ENCODE results near the gene ZNF385D.

ZNF385D gene

DNA sequence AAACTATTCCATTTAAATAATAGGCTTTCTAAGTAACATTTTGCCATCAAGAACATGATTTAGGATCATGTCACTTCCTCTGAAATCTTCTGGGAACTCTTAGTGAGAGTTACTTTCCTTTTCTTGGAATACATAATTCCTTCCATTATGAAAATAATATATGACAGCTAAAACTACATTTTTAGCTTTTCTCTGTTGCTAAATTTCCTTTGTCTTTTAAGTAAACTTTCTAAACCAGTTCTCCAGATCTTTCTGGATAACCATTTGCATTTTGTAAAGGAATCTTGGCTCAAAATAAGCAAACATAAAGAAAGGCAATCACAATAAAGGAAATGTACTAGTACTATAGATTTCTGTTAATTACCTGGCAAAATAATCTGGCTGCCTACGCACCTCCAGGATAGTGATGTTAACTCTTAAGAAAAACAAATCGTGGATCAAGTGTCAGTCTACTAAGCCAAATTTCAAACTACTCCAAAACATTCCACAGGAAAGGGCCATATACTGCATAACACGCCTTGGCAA, 165.7 kb downstream of the ZNF385D start:
- DNase-seq = no peak

DNA sequence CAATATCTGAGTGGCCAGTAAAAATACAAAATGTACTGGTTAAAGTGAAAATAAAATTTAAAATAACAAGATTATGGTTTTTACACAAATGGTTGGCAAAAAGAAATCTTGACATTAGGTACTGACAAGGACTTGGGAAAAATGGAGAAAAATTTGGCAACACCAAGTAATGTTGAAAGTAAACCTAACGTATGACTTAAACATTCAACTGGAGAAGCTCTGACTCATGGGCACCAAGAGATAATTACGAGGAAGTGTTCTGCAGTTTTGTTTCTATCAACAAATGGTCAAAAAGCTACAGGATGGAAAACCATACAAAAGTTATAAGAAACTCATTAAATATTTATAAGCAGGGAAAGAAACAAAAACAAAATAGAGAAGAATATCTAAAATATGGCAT, 177.7 kb downstream of the ZNF385D start:
- no peak for DNase-seq

DNA sequence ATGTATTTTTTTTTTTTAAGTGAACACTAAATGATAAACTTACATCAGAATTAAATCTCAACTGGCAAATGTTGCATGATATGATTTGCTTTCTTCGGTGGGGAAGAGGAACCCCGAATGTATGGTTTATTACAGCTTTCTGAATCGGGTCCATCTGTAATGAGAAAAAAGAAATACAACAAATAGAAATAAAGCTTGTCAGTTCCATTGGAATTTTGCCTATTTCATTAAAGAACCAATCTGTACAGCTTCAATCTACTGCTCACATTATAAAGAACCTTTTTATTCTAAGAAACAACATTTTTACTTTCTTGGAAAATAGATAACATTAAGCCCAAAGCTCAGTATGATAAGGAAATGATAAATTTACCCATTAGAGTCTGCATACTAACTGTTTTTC, 186.5 kb downstream of the ZNF385D start:
- no peak for DNase-seq

DNA sequence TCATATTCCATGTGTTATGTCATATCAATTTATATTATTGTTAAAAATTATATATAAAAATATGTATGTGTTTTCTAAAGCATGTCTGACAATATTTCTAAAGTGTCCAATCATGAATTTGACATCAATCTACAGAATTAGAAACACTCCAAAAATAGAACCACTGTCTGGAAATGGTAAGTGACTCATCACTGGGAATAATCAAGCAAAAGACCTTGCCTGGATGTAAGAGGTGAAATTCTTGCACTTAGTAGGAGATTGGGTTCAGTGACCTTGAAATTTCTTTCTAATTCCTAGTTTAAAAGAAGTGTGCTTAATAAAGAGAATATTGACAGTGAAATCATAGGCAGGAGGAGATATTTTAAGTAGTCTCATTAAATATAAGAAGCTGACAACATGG, 188.8 kb downstream of the ZNF385D start:
- no peak for DNase-seq

DNA sequence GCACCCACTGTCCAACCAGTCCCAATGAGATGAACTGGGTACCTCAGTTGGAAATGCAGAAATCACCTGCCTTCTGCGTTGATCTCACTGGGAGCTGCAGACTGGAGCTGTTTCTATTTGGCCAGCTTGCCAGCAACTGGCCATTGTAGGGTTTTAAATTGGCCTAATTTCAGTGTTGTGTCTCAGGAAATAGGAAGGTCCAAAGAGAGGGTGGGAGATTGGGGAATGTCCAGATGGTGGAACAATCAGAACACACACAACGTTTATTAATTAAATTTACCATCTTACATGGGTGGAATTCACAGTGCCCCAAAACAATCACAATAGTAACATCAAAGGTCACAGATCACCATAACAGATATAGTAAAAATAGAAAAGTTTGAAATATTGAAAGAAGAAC, 189.5 kb downstream of the ZNF385D start:
- DNase-seq = no peak

DNA sequence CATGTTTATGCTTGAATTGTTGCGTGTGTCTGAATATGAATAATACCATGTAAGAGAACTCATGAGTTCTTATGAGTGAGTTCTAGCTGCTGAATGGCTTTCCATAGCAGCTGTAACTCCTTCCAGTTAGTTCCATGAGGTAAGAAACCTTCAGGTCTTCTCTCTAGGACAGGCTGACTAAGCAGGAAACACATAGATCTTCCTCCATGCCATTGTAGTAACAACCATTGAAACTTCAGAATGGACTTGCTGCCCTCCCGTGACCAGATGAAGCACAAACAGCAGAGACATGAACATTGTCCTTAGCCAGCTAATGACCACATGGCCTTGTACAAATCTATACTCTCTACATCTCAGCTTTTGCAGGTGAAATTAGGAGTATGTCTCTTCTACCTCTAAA, 200.0 kb downstream of the ZNF385D start:
- no peak for DNase-seq

DNA sequence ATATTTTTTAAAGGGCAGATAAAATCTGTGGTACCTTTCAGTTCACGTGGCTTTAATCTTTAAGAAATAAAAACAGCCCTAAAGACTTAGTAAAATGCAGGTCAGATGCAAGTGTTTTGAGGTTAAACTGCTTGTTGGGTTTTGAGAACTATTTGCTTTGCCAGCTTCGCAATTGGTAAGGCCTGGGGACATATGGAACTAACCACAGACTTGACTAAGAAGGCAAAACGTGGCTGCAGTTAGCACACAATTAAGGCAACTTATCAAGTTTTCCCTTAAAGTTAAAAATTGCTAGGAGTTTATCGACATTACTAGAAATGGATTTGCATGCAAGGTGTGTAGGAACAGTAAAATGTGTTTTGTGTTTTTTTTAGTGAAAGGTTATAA, 206.9 kb downstream of the ZNF385D start:
- DNase-seq = no peak

DNA sequence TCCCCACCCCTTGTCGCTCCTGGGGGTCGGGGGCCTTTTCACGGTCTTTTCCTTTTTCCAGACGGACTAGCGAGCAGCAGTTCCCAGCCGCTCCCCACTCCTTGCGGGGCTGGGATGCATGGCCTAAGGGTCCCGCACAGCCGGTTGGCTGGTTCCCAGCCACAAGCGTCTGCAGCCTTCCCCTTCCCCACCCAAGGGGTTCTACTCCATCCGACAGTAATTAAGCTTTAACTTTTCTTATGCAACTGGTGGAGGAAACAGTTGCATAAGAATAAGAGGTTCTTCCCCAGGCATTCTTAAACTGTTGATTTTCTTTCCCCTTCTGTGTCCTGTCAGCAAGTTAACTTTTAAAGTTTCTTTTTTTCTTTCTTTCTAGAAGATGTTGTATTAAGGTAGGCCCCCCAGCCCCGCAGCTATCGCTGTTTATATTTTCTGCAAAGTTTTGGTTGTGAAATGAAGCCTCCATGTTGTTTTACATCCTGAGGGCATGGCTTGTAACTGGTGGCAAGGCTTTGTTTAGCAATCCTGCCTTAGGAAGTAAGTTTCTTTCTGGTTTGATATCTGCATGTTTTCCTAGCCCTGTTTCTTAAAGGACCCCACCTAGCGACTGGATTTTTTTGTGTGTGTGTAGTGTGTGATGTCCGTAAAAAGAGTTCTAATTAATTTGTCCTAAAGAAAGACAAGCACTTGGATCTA, 207.5 kb downstream of the ZNF385D start:
- no peak for DNase-seq

DNA sequence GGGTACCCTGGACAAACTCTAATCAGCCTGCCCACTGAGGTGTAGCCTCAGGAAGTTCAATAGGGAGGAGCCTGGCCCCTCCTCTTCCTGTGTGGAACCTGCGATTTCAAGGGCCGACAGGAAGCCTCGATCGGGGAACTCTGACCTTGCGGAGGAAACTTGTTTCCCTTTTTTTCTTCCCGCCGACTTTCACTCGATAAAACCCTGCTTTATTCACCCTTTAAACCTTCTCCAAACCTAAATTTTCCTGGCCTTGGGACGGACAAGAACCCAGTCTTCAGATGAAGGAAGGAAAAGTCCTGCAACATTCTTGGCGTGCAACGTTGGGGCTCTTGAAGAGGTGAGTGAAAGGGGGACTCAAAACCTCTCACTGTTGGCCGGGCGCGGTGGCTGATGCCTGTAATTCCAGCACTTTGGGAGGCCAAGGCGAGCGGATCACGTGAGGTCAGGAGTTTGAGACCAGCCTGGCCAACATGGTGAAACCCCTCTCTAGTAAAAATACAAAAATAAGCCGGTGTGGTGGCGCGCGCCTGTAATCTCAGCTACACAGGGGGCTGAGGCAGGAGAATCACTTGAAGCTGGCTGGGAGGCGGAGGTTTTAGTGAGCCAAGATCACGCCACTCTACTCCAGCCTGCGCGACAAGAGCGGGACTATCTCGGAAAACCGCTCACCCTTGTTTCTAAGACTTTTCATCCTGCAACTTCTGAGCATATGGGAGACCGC, 208.2 kb downstream of the ZNF385D start:
- no peak for DNase-seq

DNA sequence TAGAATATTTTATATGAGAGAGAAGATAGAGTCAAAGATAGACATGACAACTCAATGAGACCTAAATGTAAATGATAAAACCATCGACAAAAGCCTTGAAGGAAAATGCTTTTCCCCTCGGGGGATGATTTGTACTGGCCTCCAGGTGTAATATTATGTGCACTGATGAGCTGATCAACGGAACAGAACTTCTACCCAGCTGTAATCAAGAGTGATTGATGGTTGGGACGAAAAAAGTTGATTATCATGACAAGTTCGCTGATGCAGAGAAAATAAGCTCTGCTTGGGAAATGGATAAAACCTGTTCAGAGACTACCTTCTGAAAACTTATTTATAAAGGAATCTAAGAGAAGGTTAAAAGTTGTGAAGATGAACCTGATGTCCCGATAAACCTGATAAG, 210.7 kb downstream of the ZNF385D start:
- no peak for DNase-seq

DNA sequence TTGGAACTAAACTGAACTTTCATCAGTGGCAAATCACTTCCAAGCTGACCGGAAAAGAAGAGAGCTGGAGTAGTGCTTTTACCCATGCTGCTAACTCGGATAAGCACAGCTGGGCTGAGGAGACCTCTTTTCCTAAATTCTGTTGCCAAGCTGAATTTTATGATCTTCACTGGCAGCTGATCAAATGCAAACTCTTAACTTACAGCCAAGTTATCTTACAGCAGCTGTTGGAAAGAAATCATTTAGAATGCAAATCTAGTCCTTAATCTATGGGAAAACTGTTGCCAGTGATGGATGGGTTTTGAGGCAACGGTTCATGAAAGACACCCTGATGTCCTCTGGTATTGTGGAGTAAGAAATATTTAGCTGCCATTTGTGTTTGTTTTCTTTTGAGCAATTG, 216.5 kb downstream of the ZNF385D start:
- no peak for DNase-seq

DNA sequence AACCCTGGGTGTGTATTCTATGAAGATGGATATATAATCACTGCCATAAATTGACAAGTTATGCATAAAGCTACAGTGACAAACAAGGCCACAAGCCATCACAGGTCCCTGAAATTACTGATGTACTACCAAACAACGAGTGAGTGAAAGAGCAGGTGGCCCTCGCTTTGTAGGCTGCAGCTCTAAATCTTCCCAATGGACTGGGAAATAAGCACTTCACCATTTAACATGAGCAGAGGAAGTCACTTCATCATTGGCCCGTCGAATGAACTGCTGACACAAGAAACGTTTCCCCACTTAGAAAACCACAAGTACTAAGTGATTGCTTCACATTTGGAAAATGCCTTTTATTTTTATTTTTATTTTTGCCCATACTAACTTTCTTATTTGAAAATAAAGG, 218.0 kb downstream of the ZNF385D start:
- DNase-seq = no peak

DNA sequence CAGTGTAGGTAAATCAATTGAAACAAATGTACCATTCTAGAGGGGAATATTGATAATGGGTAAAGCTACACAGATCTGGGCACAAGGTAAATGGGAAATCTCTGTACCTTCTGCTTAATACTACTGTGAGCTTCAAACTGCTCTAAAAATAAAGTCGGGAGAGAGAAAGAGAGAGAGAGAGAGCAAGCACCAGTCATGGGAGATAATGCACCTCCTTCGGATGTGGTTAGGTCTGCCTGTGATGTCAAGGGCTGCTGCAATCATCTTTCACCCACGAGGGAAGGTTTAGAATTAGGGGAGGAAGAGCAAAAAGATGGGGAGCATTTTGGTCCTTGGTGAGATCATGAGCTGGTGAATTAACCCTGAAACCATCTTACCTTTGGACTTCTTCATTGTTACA, 219.1 kb downstream of the ZNF385D start:
- DNase-seq = no peak

DNA sequence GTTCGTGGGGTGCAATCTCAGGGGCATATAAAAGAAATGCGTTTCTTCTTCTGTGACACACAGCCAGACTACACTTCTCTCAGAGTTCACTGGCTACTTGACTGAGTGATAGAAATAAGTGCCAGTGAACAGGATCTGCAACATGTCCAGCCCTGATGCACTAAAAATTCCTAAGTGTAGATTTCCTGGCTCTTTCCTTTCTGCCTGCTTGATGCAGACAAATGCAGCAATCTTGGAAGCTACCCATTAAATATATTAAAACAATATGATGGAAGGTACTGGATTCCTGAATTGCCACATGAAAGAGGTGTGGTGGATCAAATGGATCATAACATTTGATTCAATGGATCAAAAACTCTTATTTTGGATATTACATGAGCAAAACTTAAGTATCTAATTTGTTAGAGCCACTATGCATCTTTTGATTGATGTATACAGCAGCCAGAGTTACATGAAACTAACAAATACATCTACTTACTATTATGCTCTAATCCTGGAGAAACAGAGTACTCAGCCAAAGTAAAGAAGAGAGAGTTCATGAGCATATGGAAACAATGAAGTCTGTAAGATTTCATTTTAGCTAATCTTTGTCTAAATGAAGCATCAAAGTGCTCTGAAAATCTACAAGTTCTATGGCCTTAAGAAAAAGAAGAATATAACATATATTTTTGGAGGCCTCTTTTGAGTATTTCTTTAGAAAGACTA, 222.6 kb downstream of the ZNF385D start:
- no peak for DNase-seq

DNA sequence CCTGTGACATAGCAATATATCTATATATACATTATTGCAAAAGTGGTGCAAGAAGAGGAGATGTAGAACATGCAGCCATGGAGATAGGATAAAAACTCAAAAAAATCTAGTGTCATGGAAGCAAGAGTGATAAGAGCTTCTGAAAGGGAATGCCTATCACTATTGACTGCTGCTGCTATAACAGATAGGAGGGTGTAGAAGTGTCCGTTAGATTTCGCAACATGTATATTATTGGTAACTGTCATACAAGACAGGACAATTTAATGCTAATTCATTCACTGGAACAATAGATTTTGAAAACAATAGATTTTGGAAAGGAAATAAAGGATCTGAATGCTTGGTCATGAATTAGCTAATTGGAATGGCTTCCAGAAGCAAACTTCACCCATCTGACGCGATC, 224.5 kb downstream of the ZNF385D start:
- DNase-seq = no peak

DNA sequence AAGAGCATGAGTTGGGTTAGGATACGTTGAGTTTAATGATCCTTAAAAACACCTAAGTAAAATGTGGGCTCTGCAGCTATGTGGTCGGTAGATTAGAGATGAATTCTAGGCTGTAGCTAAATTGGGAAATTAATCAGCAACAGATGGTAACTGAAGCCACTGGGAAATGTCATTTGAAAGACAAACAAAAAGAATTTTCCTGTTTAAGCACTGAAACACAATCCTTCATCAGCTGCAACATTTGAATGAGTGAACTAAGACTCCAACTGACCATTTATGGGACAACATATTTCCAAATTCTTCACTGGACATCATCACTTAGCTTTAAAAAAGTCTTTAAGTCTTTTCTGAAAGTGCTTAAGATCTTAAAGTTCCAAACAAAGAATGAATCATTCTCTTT, 226.9 kb downstream of the ZNF385D start:
- DNase-seq = no peak

DNA sequence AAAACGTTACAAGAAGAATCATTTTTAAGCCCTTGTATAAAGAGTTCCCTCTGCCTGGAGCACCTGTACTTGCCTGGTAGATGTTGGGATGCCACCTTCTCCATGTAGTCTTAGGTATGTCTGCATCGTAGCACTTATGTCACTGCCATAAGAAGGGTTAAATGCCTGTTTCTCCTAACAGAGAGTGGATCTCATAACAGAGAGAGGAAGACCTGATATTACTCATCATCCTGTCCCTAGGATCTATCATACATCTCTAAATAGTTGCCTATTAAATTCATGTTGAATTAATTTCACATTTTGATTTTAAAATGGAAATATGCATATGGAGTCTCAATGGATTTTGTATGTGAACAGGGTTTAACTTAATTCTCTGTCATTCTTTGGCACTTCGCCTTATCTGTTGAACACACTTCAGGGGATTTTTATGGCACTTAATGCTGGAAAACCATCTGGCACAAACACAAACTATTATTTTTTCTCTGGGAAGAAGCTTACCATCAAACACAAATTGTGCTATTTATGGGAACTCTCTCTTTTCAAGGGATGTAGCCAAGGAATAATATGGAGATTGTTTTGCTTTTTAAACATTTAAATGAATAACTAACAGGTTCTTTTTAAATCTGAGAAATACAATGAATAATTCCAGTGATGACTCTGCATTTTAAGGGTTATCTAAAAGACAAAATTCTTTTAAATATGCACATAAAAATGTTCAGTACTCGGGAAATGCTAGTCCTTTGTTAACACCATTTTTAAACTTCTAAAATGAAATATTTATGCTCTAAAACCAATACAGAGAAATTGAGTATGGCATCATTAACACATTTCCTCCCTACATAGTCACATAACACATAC, 230.7 kb downstream of the ZNF385D start:
- no peak for DNase-seq

DNA sequence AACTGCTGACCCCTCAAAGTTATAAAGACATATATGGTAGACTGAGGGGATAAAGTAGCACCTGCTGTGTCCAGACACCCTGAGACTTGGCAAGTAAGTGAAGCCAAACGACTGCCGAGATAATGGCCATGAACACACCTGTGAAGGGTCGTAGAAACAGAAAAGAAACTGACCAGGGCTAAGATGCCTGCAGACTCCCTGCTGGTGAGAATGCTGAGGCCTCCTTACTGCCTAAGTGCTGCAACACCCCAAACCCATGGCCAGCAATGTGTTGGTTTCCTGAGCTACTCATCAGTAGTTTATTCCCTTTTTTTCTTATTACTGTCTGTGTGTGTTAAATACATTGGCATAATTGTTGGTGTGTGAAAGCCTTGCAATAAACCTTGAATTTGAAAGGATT, 233.8 kb downstream of the ZNF385D start:
- DNase-seq = no peak

DNA sequence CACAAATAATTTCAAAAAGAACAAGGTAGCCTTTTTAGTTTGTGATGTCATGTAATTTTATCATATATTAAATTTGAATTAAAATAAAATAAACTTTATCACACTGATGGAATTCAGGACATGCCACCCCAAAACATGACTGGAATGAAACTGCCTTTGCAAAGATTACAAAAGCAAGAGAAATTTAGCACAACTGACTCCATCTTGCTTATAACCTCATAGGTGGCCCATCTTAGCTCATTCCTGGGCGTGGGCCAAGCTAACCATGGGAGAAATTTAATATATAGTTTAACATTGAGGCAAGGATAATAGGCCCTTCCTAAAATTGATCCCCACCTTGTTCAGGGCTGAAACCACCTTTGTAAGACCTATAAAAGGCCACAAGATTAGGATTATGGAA, 235.6 kb downstream of the ZNF385D start:
- DNase-seq = no peak

DNA sequence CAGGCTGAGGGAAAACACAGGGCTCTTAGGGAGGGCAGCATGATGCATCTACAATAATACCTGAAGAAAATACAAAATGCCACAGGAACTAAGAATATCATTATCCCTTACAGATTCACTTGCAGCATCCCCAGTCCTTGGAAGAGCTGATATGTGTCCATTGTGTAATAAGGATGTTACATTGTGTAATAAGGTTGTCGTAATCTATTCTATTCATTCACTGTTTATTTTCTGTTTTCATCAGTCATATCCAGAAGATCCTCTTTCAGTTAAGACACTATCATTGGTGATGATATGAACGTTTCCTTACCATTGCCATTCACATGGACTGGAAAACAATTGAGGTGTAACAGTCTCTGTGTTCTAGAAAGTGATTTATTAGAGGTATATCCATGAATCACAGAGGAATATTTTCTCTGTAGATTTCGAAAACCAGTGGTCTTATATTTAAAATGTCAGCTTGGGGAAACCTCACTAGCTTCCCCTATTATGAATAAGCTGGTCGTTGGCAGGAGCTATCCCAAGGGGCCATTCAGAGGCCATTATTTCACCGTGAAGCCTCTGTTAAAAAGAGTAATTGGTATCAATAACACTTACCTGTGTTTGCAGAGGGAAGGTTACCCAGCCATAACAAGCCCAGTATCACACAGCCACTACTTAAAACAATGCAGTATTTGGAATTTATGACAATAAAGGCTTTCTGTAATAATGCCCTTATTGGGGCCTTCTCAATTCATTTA, 241.1 kb downstream of the ZNF385D start:
- no peak for DNase-seq

DNA sequence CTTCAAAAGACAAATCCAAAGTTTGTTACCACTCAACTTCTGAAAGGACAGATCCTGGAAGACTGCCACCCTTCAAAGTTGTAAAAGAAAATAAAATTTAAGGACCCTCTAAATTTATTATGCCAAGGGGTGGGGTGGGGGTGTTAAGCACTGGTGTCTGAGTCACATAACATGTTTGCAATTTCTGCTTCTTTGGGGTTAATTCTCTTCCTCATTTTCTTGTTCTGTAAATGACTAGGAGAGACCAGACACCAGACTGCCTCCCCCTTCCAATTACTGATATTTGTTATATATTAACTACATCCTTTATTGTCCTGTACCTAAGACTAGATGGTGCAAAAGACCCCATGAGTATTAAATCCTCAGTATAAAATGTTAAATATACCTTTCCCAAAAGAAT, 242.8 kb downstream of the ZNF385D start:
- DNase-seq = no peak
